Mesenchymal stem cell (in vitro differentiated cells and primary cell): Measurements from ENCODE around the gene FTCD.

Experiments
- DNase-seq: peaks from one replicate; pipeline ENCODE4 v3.0.0-alpha.2; 2013
- H2AFZ ChIP-seq: one replicate; pipeline ENCODE4 v1.6.1; 2013; ENCODE audit warnings: low read depth, mild to moderate bottlenecking, control low read depth, inconsistent platforms, low read length, moderate library complexity
- H2AK5ac ChIP-seq: 2 replicates; pipeline ENCODE4 v1.6.1; 2013; ENCODE audit warnings: low read length, moderate library complexity, mild to moderate bottlenecking, inconsistent platforms; ENCODE audit not compliant: severe bottlenecking
- H2BK120ac ChIP-seq: one replicate; pipeline ENCODE4 v1.6.1; 2013; ENCODE audit warnings: low read depth, mild to moderate bottlenecking, inconsistent platforms, low read length, moderate library complexity
- H2BK12ac ChIP-seq, 2 experiments: one replicate each; pipeline ENCODE4 v1.6.1; 2013; ENCODE audit warnings: inconsistent platforms in 2 of 2, low read length in 2 of 2, mild to moderate bottlenecking in 2 of 2, moderate library complexity in 2 of 2, control low read depth in 1 of 2
- H2BK15ac ChIP-seq: one replicate; pipeline ENCODE4 v1.6.1; 2013; ENCODE audit warnings: mild to moderate bottlenecking, low read depth, inconsistent platforms; ENCODE audit not compliant: poor library complexity, severe bottlenecking
- H2BK5ac ChIP-seq: 2 replicates; pipeline ENCODE4 v1.6.1; 2013; ENCODE audit warnings: low read depth, mild to moderate bottlenecking, low read length, control low read depth, inconsistent platforms; ENCODE audit not compliant: poor library complexity, severe bottlenecking
- H3K14ac ChIP-seq, 2 experiments: one replicate each; pipeline ENCODE4 v1.6.1; 2013; ENCODE audit warnings: inconsistent platforms in 2 of 2, low read length in 2 of 2, control low read depth in 1 of 2, mild to moderate bottlenecking in 1 of 2, moderate library complexity in 1 of 2
- H3K18ac ChIP-seq, 2 experiments: one replicate each; pipeline ENCODE4 v1.6.1; 2013; ENCODE audit warnings: inconsistent platforms in 2 of 2, low read length in 2 of 2, control low read depth in 1 of 2, low read depth in 1 of 2, mild to moderate bottlenecking in 1 of 2
- H3K23ac ChIP-seq, 2 experiments: one replicate each; pipeline ENCODE4 v1.6.1; 2013; ENCODE audit warnings: inconsistent platforms in 2 of 2, low read length in 2 of 2, mild to moderate bottlenecking in 2 of 2, moderate library complexity in 2 of 2, control low read depth in 1 of 2
- H3K27ac ChIP-seq: 2 replicates; pipeline ENCODE4 v1.5.1; 2013; ENCODE audit warnings: mild to moderate bottlenecking, moderate library complexity, low read length, control low read depth, inconsistent platforms; ENCODE audit not compliant: poor library complexity, severe bottlenecking
- H3K27me3 ChIP-seq, 2 experiments: 2 replicates each; pipeline versions ENCODE4 v1.6.1 to v1.7.0; 2013; ENCODE audit warnings: low read length in 2 of 2, mild to moderate bottlenecking in 2 of 2, moderate library complexity in 2 of 2, control low read depth in 1 of 2, inconsistent platforms in 1 of 2; ENCODE audit not compliant: control insufficient read depth in 1 of 2, insufficient read depth in 1 of 2
- H3K36me3 ChIP-seq, 2 experiments: 2 replicates each; pipeline versions ENCODE4 v1.6.1 to v1.7.0; 2013; ENCODE audit warnings: low read length in 2 of 2, control low read depth in 1 of 2, inconsistent platforms in 1 of 2, low read depth in 1 of 2, mild to moderate bottlenecking in 1 of 2; ENCODE audit not compliant: insufficient read depth in 2 of 2, control insufficient read depth in 1 of 2
- H3K4ac ChIP-seq, 2 experiments: one replicate each; pipeline ENCODE4 v1.6.1; 2013; ENCODE audit warnings: inconsistent platforms in 2 of 2, low read length in 2 of 2, mild to moderate bottlenecking in 2 of 2, moderate library complexity in 2 of 2, control low read depth in 1 of 2, low read depth in 1 of 2
- H3K4me1 ChIP-seq: 2 replicates; pipeline ENCODE4 v1.6.1; 2013; ENCODE audit warnings: low read depth, low read length, control low read depth; ENCODE audit not compliant: control insufficient read depth, insufficient read depth
- H3K4me2 ChIP-seq: 2 replicates; pipeline ENCODE4 v1.6.1; 2013; ENCODE audit warnings: low read length, mild to moderate bottlenecking, inconsistent platforms; ENCODE audit not compliant: poor library complexity, severe bottlenecking
- H3K4me3 ChIP-seq, 2 experiments: 2 replicates each; pipeline versions ENCODE4 v1.5.1 to v1.7.0; 2013; ENCODE audit warnings: low read length in 2 of 2, mild to moderate bottlenecking in 2 of 2, control low read depth in 1 of 2, low read depth in 1 of 2; ENCODE audit not compliant: insufficient read depth in 1 of 2
- H3K79me1 ChIP-seq: replicated peaks from 2 replicates; pipeline ENCODE4 v1.6.1; 2013; ENCODE audit warnings: mild to moderate bottlenecking, control low read depth, low read length, inconsistent platforms; ENCODE audit not compliant: poor library complexity, severe bottlenecking
- H3K9ac ChIP-seq: 2 replicates; pipeline ENCODE4 v1.7.0; 2013; ENCODE audit warnings: mild to moderate bottlenecking, low read length, moderate library complexity
- H3K9me3 ChIP-seq: 2 replicates; pipeline ENCODE4 v1.7.0; 2013; ENCODE audit warnings: mild to moderate bottlenecking, low read length; ENCODE audit not compliant: control insufficient read depth
- H4K8ac ChIP-seq: one replicate; pipeline ENCODE4 v1.6.1; 2013; ENCODE audit warnings: inconsistent platforms, mild to moderate bottlenecking, low read length, moderate library complexity
- H4K91ac ChIP-seq: one replicate; pipeline ENCODE4 v1.6.1; 2013; ENCODE audit warnings: mild to moderate bottlenecking, low read length, inconsistent platforms
- WGBS: methylation state at CpG from one replicate; pipeline ENCODE4 v1.1.7; 2013; ENCODE audit warnings: mixed read lengths; 5-methylcytosine and 5-hydroxymethylcytosine counted together

The FTCD gene

GRCh38 chr21:46146856-46147255, 8.5 kb downstream of the FTCD start:
- no peak overlapping the region for H3K4ac ChIP-seq
- no peak overlapping the region for H2BK5ac ChIP-seq
- 68% methylated on average over 14 of the region's 14 CpGs for WGBS
- DNase-seq = no peak
- no peak overlapping the region for H3K23ac ChIP-seq
- H3K27me3 ChIP-seq = peaks cover 6 to 16% of the 10 kb centered on the region in 2 experiments
- H3K27ac ChIP-seq = no peak overlapping the region
- H3K9ac ChIP-seq = no peak overlapping the region
- no peak overlapping the region for H3K14ac ChIP-seq
- no peak overlapping the region for H2BK120ac ChIP-seq
- no peaks in the 10 kb centered on the region for H3K36me3 ChIP-seq
- H4K91ac ChIP-seq = no peak overlapping the region
- no peak overlapping the region for H3K4me3 ChIP-seq
- H3K4me2 ChIP-seq = no peak overlapping the region
- no peak overlapping the region for H2AK5ac ChIP-seq
- H3K4me1 ChIP-seq = peaks cover 17% of the 10 kb centered on the region
- no peak overlapping the region for H2BK12ac ChIP-seq
- H4K8ac ChIP-seq = no peak overlapping the region
- no peaks in the 10 kb centered on the region for H3K9me3 ChIP-seq
- no peak overlapping the region for H2BK15ac ChIP-seq
- no peaks in the 10 kb centered on the region for H3K79me1 ChIP-seq
- no peak overlapping the region for H3K18ac ChIP-seq
- H2AFZ ChIP-seq = no peak overlapping the region

GRCh38 chr21:46145840-46146691, 9.3 kb downstream of the FTCD start:
- Histone ChIP-seq H3K79me1 (no peaks in the 10 kb centered on the region), H3K9me3 (no peaks in the 10 kb centered on the region), H4K91ac (peak overlapping the region; percentile 0), H2BK12ac (peak overlapping the region in 1 of 2 experiments; percentile 31), H3K4ac (no peak overlapping the region), H2BK120ac (no peak overlapping the region), H3K36me3 (no peaks in the 10 kb centered on the region), H2AK5ac (no peak overlapping the region), H3K4me3 (no peak overlapping the region), H2BK15ac (no peak overlapping the region), H3K23ac (no peak overlapping the region), H3K27ac (no peak overlapping the region), H3K4me1 (peaks cover 17% of the 10 kb centered on the region), H2BK5ac (no peak overlapping the region), H3K4me2 (no peak overlapping the region), H3K18ac (no peak overlapping the region), H4K8ac (no peak overlapping the region), H2AFZ (no peak overlapping the region), H3K14ac (no peak overlapping the region), H3K9ac (no peak overlapping the region), H3K27me3 (peaks cover 9 to 16% of the 10 kb centered on the region in 2 experiments)
- 95% methylated on average over 60 of the region's 60 CpGs for WGBS
- DNase-seq = no peak

- Histone ChIP-seq H3K27me3 (peaks cover 14 to 16% of the 10 kb centered on the region in 2 experiments), H3K23ac (no peak overlapping the region), H2AK5ac (no peak overlapping the region), H2AFZ (no peak overlapping the region), H2BK12ac (peak overlapping the region in 1 of 2 experiments; percentile 10), H2BK5ac (no peak overlapping the region), H4K8ac (no peak overlapping the region), H3K4ac (no peak overlapping the region), H3K14ac (peak overlapping the region in 1 of 2 experiments; percentile 36), H3K79me1 (no peaks in the 10 kb centered on the region), H4K91ac (no peak overlapping the region), H3K18ac (no peak overlapping the region), H3K4me1 (peaks cover 16% of the 10 kb centered on the region), H3K4me2 (no peak overlapping the region), H2BK120ac (no peak overlapping the region), H3K9me3 (no peaks in the 10 kb centered on the region), H2BK15ac (no peak overlapping the region), H3K4me3 (no peak overlapping the region), H3K9ac (no peak overlapping the region), H3K36me3 (no peaks in the 10 kb centered on the region), H3K27ac (no peak overlapping the region)
- DNase-seq = no peak
- WGBS = 96% methylated on average over 31 of the region's 51 CpGs
These were observed 10.1 kb downstream of the FTCD start for GRCh38 chr21:46145159-46145839.

- no peaks in the 10 kb centered on the region for H3K9me3 ChIP-seq
- no peaks in the 10 kb centered on the region for H3K36me3 ChIP-seq
- H4K8ac ChIP-seq = peak overlapping the region; percentile 35
- H3K4me1 ChIP-seq = peaks cover 16% of the 10 kb centered on the region
- H3K9ac ChIP-seq = no peak overlapping the region
- H3K23ac ChIP-seq = no peak overlapping the region
- H3K79me1 ChIP-seq = no peaks in the 10 kb centered on the region
- H2BK5ac ChIP-seq = no peak overlapping the region
- peak overlapping the region in 1 of 2 experiments; percentile 66 for H3K14ac ChIP-seq
- peaks cover 16 to 21% of the 10 kb centered on the region in 2 experiments for H3K27me3 ChIP-seq
- no peak overlapping the region for H3K4me3 ChIP-seq
- no peak overlapping the region for H2AFZ ChIP-seq
- no peak overlapping the region for H2BK120ac ChIP-seq
- no peak overlapping the region for H3K4me2 ChIP-seq
- H2AK5ac ChIP-seq = peak overlapping the region; percentile 50
- 59% methylated on average over 4 of the region's 4 CpGs for WGBS
- H2BK12ac ChIP-seq = peak overlapping the region in 1 of 2 experiments; percentile 76
- H2BK15ac ChIP-seq = no peak overlapping the region
- no peak for DNase-seq
- H3K4ac ChIP-seq = peak overlapping the region in 1 of 2 experiments; percentile 24
- peak overlapping the region; percentile 57 for H4K91ac ChIP-seq
- peak overlapping the region in 1 of 2 experiments; percentile 59 for H3K18ac ChIP-seq
- no peak overlapping the region for H3K27ac ChIP-seq
These were observed 10.8 kb downstream of the FTCD start for GRCh38 chr21:46144464-46145070.
